Gastrocnemius medialis (tissue), 4 donors: Measurements from ENCODE around the gene PITHD1. TPM values are rescaled to one million over a fixed set of nuclear protein-coding genes. Genes with fewer than 3 reads are reported as not detected.
"Not testable (repeated sequence)": the region's sequence is repeated elsewhere in the genome, so short reads cannot be mapped to it uniquely, and the experiment has no call there.

Experiments
- ATAC-seq, 2 donors: fragments of 150-250 bp; one replicate each; pipeline ENCODE4 v1.9.1; 2016
- DNase-seq, 2 donors: peaks; one replicate each; pipeline ENCODE4 v3.0.0-alpha.2; 2019
- H3K27ac ChIP-seq, 4 donors: fragments of 200-600 bp; sonication (generic); 1 replicate in 1 of 4; 2 replicates in 3 of 4; pipeline ENCODE4 v1.5.1; 2016 to 2018; ENCODE audit warnings: mild to moderate bottlenecking in 2 of 4, moderate library complexity in 1 of 4
- H3K27me3 ChIP-seq, 3 donors: fragments of 200-600 bp; sonication (generic) in 2 of 3; 1 replicate in 1 of 3; 2 replicates in 2 of 3; pipeline versions ENCODE4 v1.5.1 to v1.6.0; 2016 to 2019; ENCODE audit warnings: mild to moderate bottlenecking in 1 of 3, moderate library complexity in 1 of 3
- H3K36me3 ChIP-seq, 2 donors: fragments of 200-600 bp; sonication (generic) in 1 of 2; one replicate each; pipeline ENCODE4 v1.5.1; 2017 to 2018
- H3K4me1 ChIP-seq, 2 donors: fragments of 200-600 bp; sonication (generic) in 1 of 2; one replicate each; pipeline ENCODE4 v1.5.1; 2016 to 2017; ENCODE audit warnings: mild to moderate bottlenecking in 2 of 2
- H3K4me3 ChIP-seq, 4 donors: fragments of 200-600 bp; sonication (generic) in 3 of 4; 1 replicate in 1 of 4; 2 replicates in 3 of 4; pipeline ENCODE4 v1.5.1; 2016 to 2019; ENCODE audit warnings: mild to moderate bottlenecking in 2 of 4
- H3K9me3 ChIP-seq, 3 donors: fragments of 200-600 bp; sonication (generic) in 2 of 3; 1 replicate in 1 of 3; 2 replicates in 2 of 3; pipeline ENCODE4 v1.5.1; 2016 to 2019
- POLR2A ChIP-seq, 2 donors: fragments of 450-650 bp; IDR thresholded peaks; one replicate each; pipeline ENCODE4 v1.6.1; 2017; ENCODE audit warnings: antibody characterized with exemption in 2 of 2, mild to moderate bottlenecking in 2 of 2, moderate library complexity in 2 of 2
- in situ Hi-C, 4 donors: fragments of 200-750 bp; cut with MboI; loops; one replicate each; pipeline versions ENCODE4 v1.15.0 to v1.8.0; 2017; ENCODE audit warnings: low sequenced_read_pairs in 4 of 4
- intact Hi-C: fragments of 100-400 bp; cut with DNase I; formaldehyde crosslinking; loops from one replicate; pipeline ENCODE4 v1.15.1; 2023; ENCODE audit warnings: low total_unique reads
- total RNA-seq, 4 donors: library from RNA; depleted of rRNA; stranded (reverse); fragments of >200 nt; gene quantifications; one replicate each; pipeline versions ENCODE4 v1.1.0 to v1.2.3, GENCODE V29; 2016
- TF ChIP-seq, protein P1 (sequence below), 5 experiments: fragments of 450-650 bp in 3 of 5; fragments of 200-600 bp in 2 of 5; sonication (generic) in 2 of 5; IDR thresholded peaks in 4 of 5; conservative IDR thresholded peaks in 1 of 5; 1 replicate in 4 of 5; 2 replicates in 1 of 5; pipeline ENCODE4 v1.5.1; 2016 to 2019; ENCODE audit warnings: antibody characterized with exemption in 5 of 5, mild to moderate bottlenecking in 3 of 5, moderate library complexity in 3 of 5

The PITHD1 gene
- total RNA-seq: 100 to 1,000 TPM in 1 of 4 donors, 10 to 100 TPM in 3; 79.9 to 104 (median 90.3) TPM

- H3K4me1 ChIP-seq: peaks cover 26 to 36% of the 10 kb centered on the region in 2 donors
- in situ Hi-C loops: no loop called here
- TF ChIP-seq POLR2A (IDR thresholded peaks at IDR 0.05): peak; percentile 96
- TF ChIP-seq, protein P1, sequence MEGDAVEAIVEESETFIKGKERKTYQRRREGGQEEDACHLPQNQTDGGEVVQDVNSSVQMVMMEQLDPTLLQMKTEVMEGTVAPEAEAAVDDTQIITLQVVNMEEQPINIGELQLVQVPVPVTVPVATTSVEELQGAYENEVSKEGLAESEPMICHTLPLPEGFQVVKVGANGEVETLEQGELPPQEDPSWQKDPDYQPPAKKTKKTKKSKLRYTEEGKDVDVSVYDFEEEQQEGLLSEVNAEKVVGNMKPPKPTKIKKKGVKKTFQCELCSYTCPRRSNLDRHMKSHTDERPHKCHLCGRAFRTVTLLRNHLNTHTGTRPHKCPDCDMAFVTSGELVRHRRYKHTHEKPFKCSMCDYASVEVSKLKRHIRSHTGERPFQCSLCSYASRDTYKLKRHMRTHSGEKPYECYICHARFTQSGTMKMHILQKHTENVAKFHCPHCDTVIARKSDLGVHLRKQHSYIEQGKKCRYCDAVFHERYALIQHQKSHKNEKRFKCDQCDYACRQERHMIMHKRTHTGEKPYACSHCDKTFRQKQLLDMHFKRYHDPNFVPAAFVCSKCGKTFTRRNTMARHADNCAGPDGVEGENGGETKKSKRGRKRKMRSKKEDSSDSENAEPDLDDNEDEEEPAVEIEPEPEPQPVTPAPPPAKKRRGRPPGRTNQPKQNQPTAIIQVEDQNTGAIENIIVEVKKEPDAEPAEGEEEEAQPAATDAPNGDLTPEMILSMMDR (IDR thresholded peaks at IDR 0.05 in 4 of 5, conservative IDR thresholded peaks at IDR 0.05 in 1 of 5): no peak
Measured at GRCh38 chr1:23777979-23778814, at the start of gene PITHD1. Gene PITHD1 (plus strand): TSS chr1:23778418. CDS start chr1:23778516, 98 bp downstream.

DNA sequence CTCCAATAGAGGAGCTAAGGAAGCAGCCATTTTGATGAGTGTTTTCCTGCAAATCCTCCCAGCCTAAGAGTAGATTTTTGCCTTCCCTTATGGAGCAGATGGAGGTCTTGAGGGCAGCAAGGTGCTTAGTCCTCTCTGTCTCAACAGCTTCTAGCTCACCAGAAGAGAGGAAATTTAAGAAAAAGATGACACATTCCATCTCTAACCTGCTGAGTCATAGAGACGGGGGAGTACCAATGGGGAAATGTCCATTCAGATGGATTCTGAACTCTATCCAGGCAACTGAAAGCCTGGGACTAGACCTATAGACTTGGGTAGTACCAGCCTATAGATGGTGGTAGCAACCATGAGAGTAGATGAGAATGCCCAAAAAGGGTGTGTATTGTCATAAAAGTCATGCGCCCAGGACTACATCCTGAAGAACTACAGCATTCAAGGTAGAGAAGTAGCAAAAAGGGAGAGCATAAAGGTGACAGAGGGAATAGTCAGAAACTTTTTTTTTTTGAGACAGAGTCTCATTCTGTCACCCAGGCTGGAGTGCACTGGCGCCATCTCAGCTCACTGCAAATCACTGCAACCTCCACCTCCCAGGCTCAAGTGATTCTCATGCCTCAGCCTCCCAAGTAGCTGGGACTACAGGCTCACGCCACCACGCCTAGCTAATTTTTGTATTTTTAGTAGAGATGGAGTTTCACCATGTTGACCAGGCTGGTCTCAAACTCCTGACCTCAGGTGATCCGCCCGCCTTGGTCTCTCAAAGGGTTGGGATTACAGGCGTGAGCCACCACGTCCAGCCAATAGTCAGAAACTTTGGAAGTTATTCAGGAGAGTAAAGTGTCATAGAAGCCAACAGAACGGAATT lies 45.6 kb upstream of the PITHD1 start:
- Histone ChIP-seq H3K27ac (no peak overlapping the region), H3K9me3 (no peaks in the 10 kb centered on the region), H3K27me3 (no peaks in the 10 kb centered on the region), H3K36me3 (no peaks in the 10 kb centered on the region), H3K4me3 (no peak overlapping the region), H3K4me1 (peaks cover 0 to 4% of the 10 kb centered on the region in 2 donors)
- TF ChIP-seq, protein P1 (IDR thresholded peaks at IDR 0.05 in 4 of 5, conservative IDR thresholded peaks at IDR 0.05 in 1 of 5): no peak
- TF ChIP-seq POLR2A (IDR thresholded peaks at IDR 0.05): no peak
- DNase-seq (no peak), ATAC-seq (no peak)
- intact Hi-C loops (no loop called here), in situ Hi-C loops (no loop called here)

More at GRCh38 chr1:23777979-23778814, at the start of gene PITHD1:
- Histone ChIP-seq H3K4me3 (peak within 1 kb of the TSS; percentile 63 to 98 (median 86)), H3K27me3 (no peaks in the 10 kb centered on the region), H3K27ac (peak within 1 kb of the TSS; percentile 88 to 95 (median 93)), H3K9me3 (no peaks in the 10 kb centered on the region), H3K36me3 (peaks cover 0 to 24% of the 10 kb centered on the region in 2 donors)
- DNase-seq (peak; percentile 68 to 85), ATAC-seq (peak; percentile 77 to 90)
- intact Hi-C loops: loop anchor here (1.0 kb wide), 3 partner anchors 13 to 34 kb away; partner anchors contain the start of genes GALE and LYPLA2

GRCh38 chr1:23733281-23733680 lies 44.9 kb upstream of the PITHD1 start:
- H3K9me3 ChIP-seq, in situ Hi-C loops, ATAC-seq, H3K36me3 ChIP-seq, H3K27me3 ChIP-seq, intact Hi-C loops, H3K27ac ChIP-seq, H3K4me3 ChIP-seq, DNase-seq, H3K4me1 ChIP-seq: not testable (repeated sequence)

- Histone ChIP-seq H3K4me3 (no peak overlapping the region), H3K27me3 (no peaks in the 10 kb centered on the region), H3K4me1 (peaks cover 0 to 6% of the 10 kb centered on the region in 2 donors), H3K27ac (no peak overlapping the region), H3K36me3 (no peaks in the 10 kb centered on the region), H3K9me3 (no peaks in the 10 kb centered on the region)
- DNase-seq: no peak
- in situ Hi-C loops: no loop called here
- ATAC-seq: no peak
- intact Hi-C loops: no loop called here
- no peak for TF ChIP-seq POLR2A (IDR thresholded peaks at IDR 0.05)
- TF ChIP-seq, protein P1 (IDR thresholded peaks at IDR 0.05 in 4 of 5, conservative IDR thresholded peaks at IDR 0.05 in 1 of 5): no peak
Measured at GRCh38 chr1:23736437-23737134, 41.6 kb upstream of the PITHD1 start.
